Measurements from ENCODE around the gene SPATA22.
"Not testable (repeated sequence)": the region's sequence is repeated elsewhere in the genome, so short reads cannot be mapped to it uniquely, and the experiment has no call there.

The SPATA22 gene

GRCh38 chr17:3471599-3471998 lies at the start of gene SPATA22:
SPATA22 (minus strand) TSS chr17:3471819; CDS start chr17:3469325, 2,494 bp downstream.
- TF ChIP-seq ZFX (IDR thresholded peaks at IDR 0.05) = no peak
- TF ChIP-seq, protein P1, sequence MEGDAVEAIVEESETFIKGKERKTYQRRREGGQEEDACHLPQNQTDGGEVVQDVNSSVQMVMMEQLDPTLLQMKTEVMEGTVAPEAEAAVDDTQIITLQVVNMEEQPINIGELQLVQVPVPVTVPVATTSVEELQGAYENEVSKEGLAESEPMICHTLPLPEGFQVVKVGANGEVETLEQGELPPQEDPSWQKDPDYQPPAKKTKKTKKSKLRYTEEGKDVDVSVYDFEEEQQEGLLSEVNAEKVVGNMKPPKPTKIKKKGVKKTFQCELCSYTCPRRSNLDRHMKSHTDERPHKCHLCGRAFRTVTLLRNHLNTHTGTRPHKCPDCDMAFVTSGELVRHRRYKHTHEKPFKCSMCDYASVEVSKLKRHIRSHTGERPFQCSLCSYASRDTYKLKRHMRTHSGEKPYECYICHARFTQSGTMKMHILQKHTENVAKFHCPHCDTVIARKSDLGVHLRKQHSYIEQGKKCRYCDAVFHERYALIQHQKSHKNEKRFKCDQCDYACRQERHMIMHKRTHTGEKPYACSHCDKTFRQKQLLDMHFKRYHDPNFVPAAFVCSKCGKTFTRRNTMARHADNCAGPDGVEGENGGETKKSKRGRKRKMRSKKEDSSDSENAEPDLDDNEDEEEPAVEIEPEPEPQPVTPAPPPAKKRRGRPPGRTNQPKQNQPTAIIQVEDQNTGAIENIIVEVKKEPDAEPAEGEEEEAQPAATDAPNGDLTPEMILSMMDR (conservative IDR thresholded peaks at IDR 0.05) = no peak
- no peak within 1 kb of the TSS for H3K27ac ChIP-seq

GRCh38 chr17:3519472-3519871 lies 47.9 kb upstream of the SPATA22 start:
- H3K27ac ChIP-seq = not testable (repeated sequence)

- no peak overlapping the region for H3K27ac ChIP-seq
- TF ChIP-seq, protein P1 (conservative IDR thresholded peaks at IDR 0.05) = no peak
- no peak for TF ChIP-seq ZFX (IDR thresholded peaks at IDR 0.05)
Measured at GRCh38 chr17:3514873-3515272, 43.3 kb upstream of the SPATA22 start.

DNA sequence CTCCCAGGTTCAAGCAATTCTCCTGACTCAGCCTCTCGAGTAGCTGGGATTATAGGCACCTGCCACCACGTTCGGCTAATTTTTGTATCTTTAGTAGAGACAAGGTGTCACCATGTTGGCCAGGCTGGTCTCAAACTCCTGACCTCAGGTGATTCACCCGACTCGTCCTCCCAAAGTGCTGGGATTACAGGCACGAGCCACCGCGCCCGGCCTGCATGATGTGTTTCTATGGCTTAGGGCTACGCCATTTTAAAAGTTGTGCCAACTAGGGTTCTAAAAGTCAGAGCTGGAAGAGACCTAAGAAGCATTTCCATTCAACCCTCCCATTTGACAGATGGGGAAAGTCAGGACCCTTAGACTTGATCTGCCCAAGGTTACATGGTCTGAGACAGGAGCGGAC lies 42.5 kb upstream of the SPATA22 start:
- not testable (repeated sequence) for H3K27ac ChIP-seq

DNA sequence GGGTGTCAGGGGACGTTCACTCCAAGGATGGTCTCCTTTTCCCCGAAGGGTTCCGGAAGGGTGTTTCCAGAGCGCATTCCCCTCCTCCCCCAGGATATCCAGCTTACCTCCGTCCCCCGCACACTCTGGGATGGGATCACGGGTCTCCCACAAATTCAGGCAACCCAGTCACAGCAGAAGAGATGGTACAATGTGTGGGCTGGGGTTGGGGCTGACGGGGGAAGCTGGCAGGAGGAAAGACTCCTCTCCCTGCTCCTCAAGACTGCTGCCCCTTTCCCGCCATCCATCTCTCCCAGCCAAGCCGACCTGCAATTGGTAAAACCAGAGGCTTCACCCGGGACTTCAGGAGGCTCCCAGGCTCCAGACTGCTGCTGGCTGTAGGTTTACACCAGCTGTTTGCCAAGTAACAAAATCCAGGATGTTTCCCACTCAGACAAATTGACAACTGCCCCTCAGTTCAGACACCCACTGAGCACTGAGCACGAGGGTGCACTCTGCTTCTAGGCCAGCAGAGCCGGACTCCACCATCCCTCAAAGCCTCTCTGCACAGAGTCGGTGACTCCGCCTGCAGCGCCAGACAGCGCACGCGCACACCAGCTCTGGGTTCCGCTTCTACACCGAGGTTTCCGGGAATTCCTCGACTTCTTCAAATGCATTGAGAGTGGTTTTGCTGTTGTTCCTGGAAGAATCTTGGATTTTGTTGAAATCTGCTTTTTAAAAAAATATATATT lies 41.9 kb upstream of the SPATA22 start:
- peak overlapping the region; percentile 31 for H3K27ac ChIP-seq
- TF ChIP-seq ZFX (IDR thresholded peaks at IDR 0.05) = no peak
- TF ChIP-seq, protein P1 (conservative IDR thresholded peaks at IDR 0.05) = no peak

DNA sequence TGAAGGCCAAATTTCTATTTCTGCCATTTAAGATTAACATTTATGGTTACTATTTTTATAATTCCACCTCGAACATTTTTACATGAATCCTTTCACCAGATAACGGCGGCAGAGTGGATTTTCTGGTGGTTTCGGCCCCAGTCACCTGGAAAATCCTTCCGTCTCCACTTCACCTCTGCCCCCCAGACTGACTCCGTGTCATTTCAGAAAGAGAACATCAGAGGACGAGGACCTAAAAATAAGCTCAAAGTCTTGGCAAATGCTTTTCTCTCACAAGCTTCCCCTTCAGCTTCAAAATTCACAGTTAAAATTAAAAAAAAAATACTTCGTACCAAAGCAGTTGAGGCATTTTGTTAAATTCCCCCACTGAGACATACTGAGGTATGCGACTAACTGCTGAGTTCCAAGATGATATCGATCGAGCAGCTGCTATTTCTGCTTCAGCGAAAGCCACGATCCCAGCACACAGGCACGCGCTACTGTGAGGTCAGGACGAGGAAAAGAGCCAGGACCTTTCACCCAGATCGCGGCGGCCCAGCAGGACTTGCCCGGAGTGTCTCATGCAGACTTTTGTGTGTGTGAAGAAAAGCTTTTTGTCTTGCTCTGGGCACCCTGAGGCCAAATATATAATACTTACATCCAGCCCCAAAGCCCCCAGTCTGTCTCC lies 41.0 kb upstream of the SPATA22 start:
- peak overlapping the region; percentile 31 for H3K27ac ChIP-seq
- TF ChIP-seq, protein P1 (conservative IDR thresholded peaks at IDR 0.05) = no peak
- no peak for TF ChIP-seq ZFX (IDR thresholded peaks at IDR 0.05)

DNA sequence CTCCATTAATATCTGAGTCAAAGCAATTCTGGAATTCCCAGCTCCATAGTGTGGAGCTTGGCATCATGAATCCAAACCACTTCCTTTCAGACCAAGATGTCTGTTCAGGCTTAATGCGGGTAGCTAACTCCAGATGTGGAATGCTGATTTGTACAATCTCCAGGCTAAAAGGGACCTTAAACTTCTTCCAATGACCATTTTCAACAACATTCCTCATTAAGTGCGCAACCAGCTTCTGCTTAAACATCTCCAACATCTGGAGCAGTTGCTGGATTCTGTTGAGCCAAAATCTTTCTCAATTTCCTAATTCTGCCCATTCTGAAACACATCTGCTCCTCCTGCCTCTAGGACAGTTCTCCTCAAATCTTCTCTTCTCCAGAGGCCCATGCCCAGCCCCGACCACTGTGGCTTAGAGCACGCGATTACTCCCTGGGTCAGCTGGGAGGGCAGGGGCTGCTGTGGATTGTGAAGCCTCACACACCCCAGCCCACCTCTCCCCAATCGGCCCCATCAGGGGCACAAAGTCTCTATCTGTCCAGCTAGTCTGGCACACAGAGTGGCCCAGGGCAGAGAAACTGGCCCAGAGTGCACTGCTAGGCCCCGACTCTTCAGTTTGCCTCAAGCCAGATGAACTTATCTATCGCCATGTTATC lies 40.4 kb upstream of the SPATA22 start:
- TF ChIP-seq, protein P1 (conservative IDR thresholded peaks at IDR 0.05) = no peak
- TF ChIP-seq ZFX (IDR thresholded peaks at IDR 0.05) = no peak

DNA sequence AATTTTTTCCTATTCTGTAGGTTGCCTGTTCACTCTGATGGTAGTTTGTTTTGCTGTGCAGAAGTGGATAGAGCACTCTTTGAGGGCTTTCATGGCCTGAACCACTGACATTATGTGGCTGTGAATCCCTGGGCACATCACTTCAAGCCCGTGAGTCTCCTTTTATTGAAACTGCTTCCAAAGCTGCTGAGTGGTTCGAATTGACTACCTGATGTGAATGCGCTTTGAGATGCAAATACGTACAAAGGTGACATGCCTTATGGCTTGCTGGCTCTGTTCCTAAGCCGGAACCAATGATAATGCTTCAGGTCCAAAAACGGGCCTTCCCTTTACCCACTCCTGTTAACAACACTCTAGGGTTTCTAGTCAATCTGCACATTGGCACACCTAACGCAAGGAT lies 38.5 kb upstream of the SPATA22 start:
- TF ChIP-seq ZFX (IDR thresholded peaks at IDR 0.05) = no peak
- TF ChIP-seq, protein P1 (conservative IDR thresholded peaks at IDR 0.05) = no peak
- no peak overlapping the region for H3K27ac ChIP-seq

More for the DNA sequence above, 40.4 kb upstream of the SPATA22 start:
- H3K27ac ChIP-seq = peak overlapping the region; percentile 31; the same call in 1 of the 2 replicates
